ENCODE data around the gene SH3GL1.

SH3GL1 gene

GRCh38 chr19:4431808-4432674, 31.7 kb upstream of the SH3GL1 start:
- DNase-seq = no peak

GRCh38 chr19:4431296-4431695, 30.9 kb upstream of the SH3GL1 start:
- no peak for DNase-seq

- no peak for DNase-seq
These were observed 30.4 kb upstream of the SH3GL1 start for GRCh38 chr19:4430760-4431159.

GRCh38 chr19:4429771-4430171, 29.4 kb upstream of the SH3GL1 start:
- no peak for DNase-seq

- no peak for DNase-seq
These were observed 28.9 kb upstream of the SH3GL1 start for GRCh38 chr19:4429256-4429655.

GRCh38 chr19:4428326-4428975, 28.1 kb upstream of the SH3GL1 start:
- no peak for DNase-seq

- no peak for DNase-seq
These were observed 25.2 kb upstream of the SH3GL1 start for GRCh38 chr19:4425537-4425936.

- DNase-seq = no peak
These were observed 23.2 kb upstream of the SH3GL1 start for GRCh38 chr19:4423416-4424126.

- no peak for DNase-seq
These were observed 15.9 kb upstream of the SH3GL1 start for GRCh38 chr19:4416268-4416667.

GRCh38 chr19:4415352-4415751, 15.0 kb upstream of the SH3GL1 start:
- DNase-seq = no peak

- no peak for DNase-seq
These were observed 14.5 kb upstream of the SH3GL1 start for GRCh38 chr19:4414800-4415321.

GRCh38 chr19:4414144-4414799, 13.9 kb upstream of the SH3GL1 start:
- no peak for DNase-seq

- DNase-seq = no peak
These were observed 13.2 kb upstream of the SH3GL1 start for GRCh38 chr19:4413588-4413987.

- no peak for DNase-seq
These were observed 9.0 kb upstream of the SH3GL1 start for GRCh38 chr19:4409123-4409933.

GRCh38 chr19:4406626-4407025, 6.3 kb upstream of the SH3GL1 start:
- DNase-seq = no peak

- no peak for DNase-seq
These were observed 5.6 kb upstream of the SH3GL1 start for GRCh38 chr19:4405977-4406376.

- no peak for DNase-seq
These were observed 2.8 kb upstream of the SH3GL1 start for GRCh38 chr19:4403005-4403761.

- peak; percentile 99 for DNase-seq
These were observed 2.0 kb upstream of the SH3GL1 start, which contains the start of gene CHAF1A for GRCh38 chr19:4402171-4403004. Gene CHAF1A (plus strand): TSS chr19:4402640. CDS start chr19:4402763, 123 bp downstream.

GRCh38 chr19:4401769-4402170, 1.4 kb upstream of the SH3GL1 start:
- no peak for DNase-seq

GRCh38 chr19:4399812-4400134, 574 bp downstream of the SH3GL1 start:
- no peak for DNase-seq
